Bronchial epithelial cell (primary cell): ENCODE measurements around the gene IFT27. TPM values are rescaled to one million over a fixed set of nuclear protein-coding genes. Genes with fewer than 3 reads are reported as not detected.

ENCODE experiments used
- DNase-seq: peaks from one replicate; pipeline ENCODE4 v3.0.0-alpha.2; 2010; ENCODE audit warnings: low read depth
- FAIRE-seq: peaks from 2 replicates; lab custom pipeline; 2011; peaks lifted over from hg19 to GRCh38; lab: Jason Lieb, UNC
- H3K27me3 ChIP-seq: 2 replicates; pipeline ENCODE4 v1.5.1; 2011; ENCODE audit warnings: low read length; ENCODE audit not compliant: control insufficient read depth, insufficient read depth
- H3K36me3 ChIP-seq: 2 replicates; pipeline ENCODE4 v1.5.1; 2011; ENCODE audit warnings: low read length; ENCODE audit not compliant: control insufficient read depth, insufficient read depth
- H3K4me3 ChIP-seq: 2 replicates; pipeline ENCODE4 v1.5.1; 2011; ENCODE audit warnings: mild to moderate bottlenecking, low read depth, low read length, control low read depth
- total RNA-seq: library from RNA; depleted of rRNA; stranded (reverse); fragments of >200 nt; gene quantifications from 2 replicates; pipeline ENCODE4 v1.2.1, GENCODE V29; 2014
- TF ChIP-seq, protein P1 (sequence below): IDR thresholded peaks from 2 replicates; pipeline ENCODE4 v1.5.1; 2011; ENCODE audit warnings: mild to moderate bottlenecking, moderate library complexity, low read length, control low read depth, inconsistent platforms; ENCODE audit not compliant: insufficient read depth, severe bottlenecking

IFT27 gene
- total RNA-seq, 1 donor from 2014 or later, result 10.8 TPM

DNA sequence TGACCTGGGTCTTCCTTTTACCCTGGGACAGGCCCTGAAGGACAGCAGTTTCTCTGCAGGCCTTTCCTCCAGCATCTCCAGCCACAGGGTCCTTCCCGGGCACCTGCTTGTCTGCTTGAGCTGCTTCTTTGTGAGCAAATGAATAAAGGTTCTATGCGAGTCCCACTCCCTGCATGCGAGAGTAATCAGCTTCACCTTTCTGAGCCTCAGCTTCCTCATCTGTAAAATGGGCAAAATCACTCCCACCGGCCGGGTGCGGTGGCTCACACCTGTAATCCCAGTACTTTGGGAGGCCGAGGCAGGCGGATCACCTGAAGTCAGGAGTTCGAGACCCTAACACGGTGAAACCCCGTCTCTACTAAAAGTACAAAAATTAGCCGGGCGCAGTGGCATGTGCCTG, 31.1 kb downstream of the IFT27 start:
- Histone ChIP-seq H3K4me3 (no peak overlapping the region), H3K27me3 (peaks cover 2% of the 10 kb centered on the region), H3K36me3 (no peaks in the 10 kb centered on the region)
- DNase-seq (no peak), FAIRE-seq (no peak)
- TF ChIP-seq, protein P1, sequence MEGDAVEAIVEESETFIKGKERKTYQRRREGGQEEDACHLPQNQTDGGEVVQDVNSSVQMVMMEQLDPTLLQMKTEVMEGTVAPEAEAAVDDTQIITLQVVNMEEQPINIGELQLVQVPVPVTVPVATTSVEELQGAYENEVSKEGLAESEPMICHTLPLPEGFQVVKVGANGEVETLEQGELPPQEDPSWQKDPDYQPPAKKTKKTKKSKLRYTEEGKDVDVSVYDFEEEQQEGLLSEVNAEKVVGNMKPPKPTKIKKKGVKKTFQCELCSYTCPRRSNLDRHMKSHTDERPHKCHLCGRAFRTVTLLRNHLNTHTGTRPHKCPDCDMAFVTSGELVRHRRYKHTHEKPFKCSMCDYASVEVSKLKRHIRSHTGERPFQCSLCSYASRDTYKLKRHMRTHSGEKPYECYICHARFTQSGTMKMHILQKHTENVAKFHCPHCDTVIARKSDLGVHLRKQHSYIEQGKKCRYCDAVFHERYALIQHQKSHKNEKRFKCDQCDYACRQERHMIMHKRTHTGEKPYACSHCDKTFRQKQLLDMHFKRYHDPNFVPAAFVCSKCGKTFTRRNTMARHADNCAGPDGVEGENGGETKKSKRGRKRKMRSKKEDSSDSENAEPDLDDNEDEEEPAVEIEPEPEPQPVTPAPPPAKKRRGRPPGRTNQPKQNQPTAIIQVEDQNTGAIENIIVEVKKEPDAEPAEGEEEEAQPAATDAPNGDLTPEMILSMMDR, result no peak

- TF ChIP-seq, protein P1, result no peak
- DNase-seq (no peak), FAIRE-seq (no peak)
- H3K36me3 ChIP-seq, result no peaks in the 10 kb centered on the region
- H3K4me3 ChIP-seq, result no peak overlapping the region
- H3K27me3 ChIP-seq, result peaks cover 2% of the 10 kb centered on the region
These were observed 31.5 kb downstream of the IFT27 start for GRCh38 chr22:36744413-36744765.

- no peak for FAIRE-seq
- TF ChIP-seq, protein P1, result no peak
- Histone ChIP-seq H3K4me3 (no peak overlapping the region), H3K36me3 (no peaks in the 10 kb centered on the region), H3K27me3 (peaks cover 2% of the 10 kb centered on the region)
- no peak for DNase-seq
These were observed 32.1 kb downstream of the IFT27 start for GRCh38 chr22:36743591-36744412.

DNA sequence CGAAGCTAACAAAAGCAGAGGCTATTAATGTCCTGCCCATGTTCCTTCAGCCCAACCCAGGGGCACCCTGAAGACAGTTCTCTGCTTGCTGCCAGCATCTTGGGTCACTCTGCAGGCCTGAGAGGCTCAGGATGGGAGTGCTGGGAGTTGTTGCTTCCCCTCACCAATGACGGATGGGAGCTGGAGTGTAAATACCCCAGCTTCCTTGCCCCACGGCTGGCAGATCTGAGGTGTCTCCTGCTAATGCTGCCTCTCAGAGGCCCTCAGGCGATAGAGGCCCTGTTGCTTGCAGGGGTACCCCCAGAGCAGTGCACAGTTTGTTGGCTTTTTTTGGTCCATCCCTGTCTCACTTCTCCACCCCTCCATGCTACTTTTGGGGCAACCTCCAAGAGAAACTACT, 32.9 kb downstream of the IFT27 start:
- TF ChIP-seq, protein P1, result no peak
- FAIRE-seq, result no peak
- Histone ChIP-seq H3K36me3 (no peaks in the 10 kb centered on the region), H3K27me3 (peaks cover 2% of the 10 kb centered on the region), H3K4me3 (no peak overlapping the region)
- DNase-seq, result no peak

DNA sequence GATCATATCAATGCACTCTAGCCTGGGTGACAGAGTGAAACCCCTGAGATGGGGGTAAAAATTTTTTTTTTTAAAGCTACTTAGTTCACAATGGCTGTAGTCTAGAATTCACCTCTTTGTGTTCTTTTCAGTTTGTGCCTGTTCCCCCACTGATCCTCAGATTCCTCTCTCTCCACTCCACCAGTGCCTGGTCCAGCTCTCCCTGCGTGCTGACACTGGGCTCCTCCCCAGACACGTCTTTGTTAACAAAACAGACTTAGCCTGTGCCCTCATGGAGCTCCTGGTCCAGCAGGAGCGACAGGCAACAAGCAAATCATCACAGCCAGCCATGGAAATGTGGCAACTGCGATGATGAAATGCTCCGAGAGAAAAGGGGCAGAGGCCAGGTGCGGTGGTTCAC, 34.0 kb downstream of the IFT27 start:
- DNase-seq (no peak), FAIRE-seq (no peak)
- no peak overlapping the region for H3K4me3 ChIP-seq
- peaks cover 2% of the 10 kb centered on the region for H3K27me3 ChIP-seq
- TF ChIP-seq, protein P1, result no peak
- H3K36me3 ChIP-seq, result no peaks in the 10 kb centered on the region

GRCh38 chr22:36741204-36741793, 34.6 kb downstream of the IFT27 start:
- no peak overlapping the region for H3K4me3 ChIP-seq
- TF ChIP-seq, protein P1, result no peak
- no peak for FAIRE-seq
- peaks cover 2% of the 10 kb centered on the region for H3K27me3 ChIP-seq
- no peaks in the 10 kb centered on the region for H3K36me3 ChIP-seq
- DNase-seq, result peak; percentile 12
